Thymus (tissue), 11 donors: ENCODE results near the gene FAM227A. TPM values are rescaled to one million over a fixed set of nuclear protein-coding genes. Genes with fewer than 3 reads are reported as not detected.
"Not testable (repeated sequence)": the region's sequence is repeated elsewhere in the genome, so short reads cannot be mapped to it uniquely, and the experiment has no call there.

Experiments used
- DNase-seq, 9 donors: peaks; one replicate each; pipeline ENCODE4 v3.0.0-alpha.2; 2013; ENCODE audit warnings: low spot score in 9 of 9, low read depth in 6 of 9, missing footprints in 1 of 9
- H3K27ac ChIP-seq, 2 donors: one replicate each; pipeline ENCODE4 v1.5.1; 2013; ENCODE audit warnings: control low read depth in 1 of 2, low read depth in 1 of 2, low read length in 1 of 2, mild to moderate bottlenecking in 1 of 2, moderate library complexity in 1 of 2
- H3K27me3 ChIP-seq, 2 donors: one replicate each; pipeline ENCODE4 v1.5.1; 2013; ENCODE audit warnings: low read length in 1 of 2; ENCODE audit not compliant: control insufficient read depth in 2 of 2, insufficient read depth in 1 of 2
- H3K36me3 ChIP-seq, 2 donors: one replicate each; pipeline ENCODE4 v1.5.1; 2013; ENCODE audit warnings: low read length in 1 of 2, mild to moderate bottlenecking in 1 of 2, moderate library complexity in 1 of 2; ENCODE audit not compliant: control insufficient read depth in 2 of 2, insufficient read depth in 2 of 2
- H3K4me1 ChIP-seq, 2 donors: one replicate each; pipeline ENCODE4 v1.5.1; 2013; ENCODE audit warnings: low read length in 2 of 2; ENCODE audit not compliant: control insufficient read depth in 2 of 2, insufficient read depth in 2 of 2
- H3K4me3 ChIP-seq, 2 donors: one replicate each; pipeline ENCODE4 v1.5.1; 2013; ENCODE audit warnings: low read length in 2 of 2, control low read depth in 1 of 2, mild to moderate bottlenecking in 1 of 2
- H3K9me3 ChIP-seq, 2 donors: one replicate each; pipeline ENCODE4 v1.5.1; 2013; ENCODE audit warnings: low read length in 1 of 2, mild to moderate bottlenecking in 1 of 2; ENCODE audit not compliant: control insufficient read depth in 2 of 2, insufficient read depth in 1 of 2
- WGBS: extraction: QIAGEN DNeasy Blood & Tissue Kit; methylation state at CpG from one replicate; pipeline ENCODE4 v1.1.7; 2013; 5-methylcytosine and 5-hydroxymethylcytosine counted together
- polyA plus RNA-seq: library from polyadenylated mRNA; stranded (reverse); fragments of 200-250 nt; gene quantifications from one replicate; pipeline ENCODE4 v1.2.3, GENCODE V29; 2013
- total RNA-seq: library from RNA; stranded (reverse); fragments of 120-200 nt; gene quantifications from one replicate; pipeline ENCODE4 v1.2.4, GENCODE V29; 2013
- donor health status: healthy.

FAM227A gene
- total and polyA plus RNA-seq, 2 donors = 0.66 to 0.73 TPM

DNA sequence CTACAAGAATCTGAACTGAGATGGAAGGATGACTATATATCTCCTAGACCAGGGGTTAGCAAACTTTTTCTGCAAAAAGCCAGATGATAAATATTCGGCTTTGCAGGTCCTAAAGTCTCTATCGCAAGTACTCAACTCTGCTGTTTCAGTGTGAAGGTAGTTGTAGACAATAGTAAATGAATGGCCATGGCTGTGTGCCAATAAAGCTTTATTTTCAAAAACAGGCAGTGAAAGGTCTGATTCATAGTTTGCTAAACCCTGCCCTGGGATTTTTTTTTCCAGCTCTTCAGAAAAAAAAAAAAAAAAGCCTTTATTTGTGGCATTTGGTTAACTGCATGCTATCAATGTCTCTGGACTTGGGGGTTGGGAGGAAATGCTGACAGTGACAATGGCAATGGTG, 37.5 kb downstream of the FAM227A start:
- H3K4me1 ChIP-seq = no peaks in the 10 kb centered on the region
- DNase-seq = no peak
- 100% methylated on average over 2 of the region's 2 CpGs for WGBS
- H3K36me3 ChIP-seq = no peaks in the 10 kb centered on the region
- H3K27me3 ChIP-seq = no peaks in the 10 kb centered on the region
- H3K27ac ChIP-seq = no peak overlapping the region
- no peak overlapping the region for H3K4me3 ChIP-seq
- peaks cover 0 to 6% of the 10 kb centered on the region in 2 donors for H3K9me3 ChIP-seq

DNA sequence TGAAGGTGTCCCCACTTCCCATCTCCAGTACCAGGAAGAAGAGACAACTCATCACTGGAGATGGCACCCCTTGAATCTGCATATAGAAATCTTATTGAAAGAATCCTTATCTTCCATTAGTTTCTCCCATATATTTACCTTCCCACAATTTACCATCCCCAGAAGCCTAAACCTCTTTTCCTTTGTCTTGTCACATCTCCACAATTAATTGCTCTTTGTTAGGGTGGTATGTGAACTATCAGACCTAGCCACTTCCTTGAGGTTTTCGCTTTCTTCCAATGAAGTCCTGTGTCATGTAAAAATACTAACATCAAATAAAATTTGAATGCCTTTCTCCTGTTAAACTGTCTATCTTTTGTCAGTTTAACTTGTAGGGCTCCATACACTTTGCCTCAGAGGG, 37.9 kb downstream of the FAM227A start:
- no peak for DNase-seq
- Histone ChIP-seq H3K36me3 (no peaks in the 10 kb centered on the region), H3K4me3 (no peak overlapping the region), H3K9me3 (peaks cover 0 to 6% of the 10 kb centered on the region in 2 donors), H3K27ac (no peak overlapping the region), H3K27me3 (no peaks in the 10 kb centered on the region), H3K4me1 (no peaks in the 10 kb centered on the region)
- WGBS = 95% methylated on average over 1 of the region's 1 CpG

GRCh38 chr22:38615064-38615405, 41.2 kb downstream of the FAM227A start:
- H3K9me3 ChIP-seq, H3K27ac ChIP-seq, H3K4me1 ChIP-seq, DNase-seq, H3K4me3 ChIP-seq, H3K36me3 ChIP-seq, H3K27me3 ChIP-seq: not testable (repeated sequence)
- 97% methylated on average over 9 of the region's 9 CpGs for WGBS

GRCh38 chr22:38614332-38615063, 41.7 kb downstream of the FAM227A start:
- no peak for DNase-seq
- H3K4me1 ChIP-seq = no peaks in the 10 kb centered on the region
- no peaks in the 10 kb centered on the region for H3K36me3 ChIP-seq
- H3K27me3 ChIP-seq = no peaks in the 10 kb centered on the region
- H3K4me3 ChIP-seq = no peak overlapping the region
- 93% methylated on average over 4 of the region's 4 CpGs for WGBS
- H3K9me3 ChIP-seq = peaks cover 0 to 6% of the 10 kb centered on the region in 2 donors
- H3K27ac ChIP-seq = no peak overlapping the region

DNA sequence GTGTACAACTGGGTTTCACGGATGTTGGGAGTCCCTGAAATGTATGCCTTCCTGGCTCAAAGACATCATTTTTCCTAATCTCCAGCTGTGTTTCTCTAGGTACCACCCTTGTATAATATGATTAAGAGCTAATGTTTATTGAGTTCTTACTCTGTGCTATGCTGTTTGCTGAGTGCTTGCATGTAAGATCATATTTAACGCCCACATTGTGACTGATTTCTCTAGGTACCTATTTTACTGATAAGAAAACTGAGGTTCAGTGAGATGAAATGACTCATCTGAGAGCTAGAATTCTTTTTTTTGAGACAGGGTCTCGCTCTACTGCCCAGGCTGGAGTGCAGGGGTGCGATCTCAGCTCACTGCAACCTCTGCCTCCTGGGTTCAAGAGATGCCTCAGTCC, 42.6 kb downstream of the FAM227A start:
- Histone ChIP-seq H3K36me3 (no peaks in the 10 kb centered on the region), H3K4me1 (no peaks in the 10 kb centered on the region), H3K27ac (no peak overlapping the region), H3K4me3 (no peak overlapping the region), H3K27me3 (no peaks in the 10 kb centered on the region), H3K9me3 (peaks cover 0 to 6% of the 10 kb centered on the region in 2 donors)
- WGBS = 94% methylated on average over 4 of the region's 4 CpGs
- DNase-seq = no peak

- WGBS = 97% methylated on average over 5 of the region's 5 CpGs
Observed at GRCh38 chr22:38612217-38613006, 43.8 kb downstream of the FAM227A start.

GRCh38 chr22:38611559-38611958, 44.6 kb downstream of the FAM227A start:
- Histone ChIP-seq H3K27ac (no peak overlapping the region), H3K27me3 (no peaks in the 10 kb centered on the region), H3K4me3 (no peak overlapping the region), H3K9me3 (no peaks in the 10 kb centered on the region), H3K4me1 (no peaks in the 10 kb centered on the region), H3K36me3 (no peaks in the 10 kb centered on the region)
- WGBS = 97% methylated on average over 5 of the region's 5 CpGs
- no peak for DNase-seq

More at GRCh38 chr22:38612217-38613006, 43.8 kb downstream of the FAM227A start:
- Histone ChIP-seq H3K4me3 (no peak overlapping the region), H3K4me1 (no peaks in the 10 kb centered on the region), H3K9me3 (peaks cover 0 to 1% of the 10 kb centered on the region in 2 donors), H3K27ac (no peak overlapping the region), H3K27me3 (no peaks in the 10 kb centered on the region), H3K36me3 (no peaks in the 10 kb centered on the region)
- DNase-seq = no peak

- no peak for DNase-seq
- H3K9me3 ChIP-seq = no peaks in the 10 kb centered on the region
- H3K27ac ChIP-seq = no peak overlapping the region
- 99% methylated on average over 5 of the region's 5 CpGs for WGBS
- no peak overlapping the region for H3K4me3 ChIP-seq
- no peaks in the 10 kb centered on the region for H3K27me3 ChIP-seq
- no peaks in the 10 kb centered on the region for H3K36me3 ChIP-seq
- no peaks in the 10 kb centered on the region for H3K4me1 ChIP-seq
Observed at GRCh38 chr22:38610234-38610633, 46.0 kb downstream of the FAM227A start.

- Histone ChIP-seq H3K4me3 (no peak overlapping the region), H3K27me3 (no peaks in the 10 kb centered on the region), H3K36me3 (no peaks in the 10 kb centered on the region), H3K27ac (no peak overlapping the region), H3K9me3 (no peaks in the 10 kb centered on the region), H3K4me1 (no peaks in the 10 kb centered on the region)
- no peak for DNase-seq
- 96% methylated on average over 13 of the region's 13 CpGs for WGBS
Observed at GRCh38 chr22:38608992-38609750, 47.0 kb downstream of the FAM227A start.
